ENCODE measurements around the gene SMIM43.
"Not testable (repeated sequence)": the region's sequence is repeated elsewhere in the genome, so short reads cannot be mapped to it uniquely, and the experiment has no call there.

Gene SMIM43

GRCh38 chr4:121778991-121779628 is 14.1 kb upstream of the SMIM43 start:
- no peak for DNase-seq

- DNase-seq: no peak
Observed at GRCh38 chr4:121777625-121778024, 12.7 kb upstream of the SMIM43 start.

GRCh38 chr4:121776610-121777401 is 11.8 kb upstream of the SMIM43 start:
- DNase-seq: no peak

GRCh38 chr4:121773883-121774282 is 8.9 kb upstream of the SMIM43 start:
- no peak for DNase-seq

GRCh38 chr4:121771869-121772268 is 6.9 kb upstream of the SMIM43 start:
- DNase-seq: no peak

- no peak for DNase-seq
Observed at GRCh38 chr4:121769341-121769740, 4.4 kb upstream of the SMIM43 start.

GRCh38 chr4:121767166-121767565 is 2.2 kb upstream of the SMIM43 start:
- DNase-seq: no peak

- DNase-seq: no peak
Observed at GRCh38 chr4:121765971-121766538, 1.1 kb upstream of the SMIM43 start.

GRCh38 chr4:121765368-121765705 is 373 bp upstream of the SMIM43 start:
- no peak for DNase-seq

GRCh38 chr4:121764303-121764701 is 662 bp downstream of the SMIM43 start:
- no peak for DNase-seq

- no peak for DNase-seq
Observed at GRCh38 chr4:121760205-121760604, 4.8 kb downstream of the SMIM43 start.

- DNase-seq: no peak
Observed at GRCh38 chr4:121758925-121759568, 5.9 kb downstream of the SMIM43 start.

GRCh38 chr4:121752142-121752541 is 12.8 kb downstream of the SMIM43 start:
- not testable (repeated sequence) for DNase-seq

- DNase-seq: no peak
Observed at GRCh38 chr4:121749225-121749624, 15.7 kb downstream of the SMIM43 start.

GRCh38 chr4:121742794-121743193 is 22.2 kb downstream of the SMIM43 start:
- DNase-seq: no peak

- DNase-seq: no peak
Observed at GRCh38 chr4:121741751-121742150, 23.2 kb downstream of the SMIM43 start.

- no peak for DNase-seq
Observed at GRCh38 chr4:121740796-121741409, 24.1 kb downstream of the SMIM43 start.

- no peak for DNase-seq
Observed at GRCh38 chr4:121739575-121739974, 25.4 kb downstream of the SMIM43 start.

GRCh38 chr4:121738780-121739535 is 26.0 kb downstream of the SMIM43 start:
- DNase-seq: no peak

- no peak for DNase-seq
Observed at GRCh38 chr4:121737846-121738554, 27.0 kb downstream of the SMIM43 start.

- no peak for DNase-seq
Observed at GRCh38 chr4:121736735-121737351, 28.1 kb downstream of the SMIM43 start.

Measured in activated CD4-positive, CD25-positive, alpha-beta regulatory T cell treated with anti-CD3 and anti-CD28 coated beads, Interleukin-2, amount 50 U/mL, for 72 hours (primary cell).